Activated CD4-positive, alpha-beta T cell treated with anti-CD3 and anti-CD28 coated beads, Interleukin-2, amount 10 ng/mL, durations not matched to agents 24 days and 14 days (primary cell): Measurements from ENCODE around the gene DGKH. TPM values are rescaled to one million over a fixed set of nuclear protein-coding genes. Genes with fewer than 3 reads are reported as not detected.

Experiments used
- total RNA-seq: library from RNA; stranded (reverse); gene quantifications from 2 replicates; pipeline ENCODE4 v1.2.3, GENCODE V29; 2022

Gene DGKH
- total RNA-seq, 1 donor from 2014 or later: 17.9 TPM

Other genes with a start within 250 kb of the DGKH start
- 28.4 TPM in 2 replicates for gene VWA8, start 87.5 kb upstream of the DGKH start, total RNA-seq
- gene AKAP11, start 223.5 kb downstream of the DGKH start, total RNA-seq: 38.7 and 39.9 TPM in 2 replicates